SK-N-DZ (cell line): ENCODE results near the gene SPATC1L.
"Not testable (repeated sequence)": the region's sequence is repeated elsewhere in the genome, so short reads cannot be mapped to it uniquely, and the experiment has no call there.

Experiments used
- DNase-seq: peaks from one replicate; pipeline ENCODE4 v3.0.0-alpha.2; 2015; ENCODE audit warnings: low spot score

Gene SPATC1L

GRCh38 chr21:46184625-46185555, 631 bp upstream of the SPATC1L start:
- DNase-seq = peak; percentile 86

GRCh38 chr21:46183337-46183909, 836 bp downstream of the SPATC1L start:
- DNase-seq = not testable (repeated sequence)

- no peak for DNase-seq
Measured at GRCh38 chr21:46182548-46183336, 1.5 kb downstream of the SPATC1L start.

GRCh38 chr21:46181953-46182547, 2.2 kb downstream of the SPATC1L start:
- DNase-seq = no peak

GRCh38 chr21:46181436-46181835, 2.8 kb downstream of the SPATC1L start:
- no peak for DNase-seq

GRCh38 chr21:46180778-46181391, 3.4 kb downstream of the SPATC1L start:
- no peak for DNase-seq

- DNase-seq = no peak
Measured at GRCh38 chr21:46180079-46180722, 4.1 kb downstream of the SPATC1L start.

- DNase-seq = no peak
Measured at GRCh38 chr21:46179708-46180078, 4.6 kb downstream of the SPATC1L start.

- DNase-seq = no peak
Measured at GRCh38 chr21:46178961-46179360, 5.3 kb downstream of the SPATC1L start.

GRCh38 chr21:46176443-46177129, 7.7 kb downstream of the SPATC1L start:
- not testable (repeated sequence) for DNase-seq

- DNase-seq = no peak
Measured at GRCh38 chr21:46173573-46173972, 10.7 kb downstream of the SPATC1L start.

GRCh38 chr21:46172863-46173528, 11.3 kb downstream of the SPATC1L start:
- no peak for DNase-seq

GRCh38 chr21:46171996-46172862, 12.0 kb downstream of the SPATC1L start:
- DNase-seq = no peak

GRCh38 chr21:46171585-46171984, 12.7 kb downstream of the SPATC1L start:
- DNase-seq = no peak

GRCh38 chr21:46170436-46171193, 13.6 kb downstream of the SPATC1L start:
- not testable (repeated sequence) for DNase-seq

- DNase-seq = no peak
Measured at GRCh38 chr21:46168659-46169386, 15.4 kb downstream of the SPATC1L start.

GRCh38 chr21:46168238-46168637, 16.0 kb downstream of the SPATC1L start:
- DNase-seq = no peak
